ENCODE measurements around the gene C2CD4D. TPM values are rescaled to one million over a fixed set of nuclear protein-coding genes. Genes with fewer than 3 reads are reported as not detected.
A peak's percentile ranks its signal among the peaks of the same experiment; 100 is the strongest.

Gene C2CD4D
- total RNA-seq, 1 experiment from 2014 or later = 0.58 TPM

GRCh38 chr1:151837884-151838221, 1.8 kb downstream of the C2CD4D start:
- TF ChIP-seq EZH2 (IDR thresholded peaks at IDR 0.05; ENCODE audit: low read length, unreplicated experiment) = no peak
- no peak for TF ChIP-seq EZH2phosphoT487 (IDR thresholded peaks at IDR 0.05; ENCODE audit: borderline replicate concordance, low read length)
- no peak for TF ChIP-seq CTCF (conservative IDR thresholded peaks at IDR 0.05; ENCODE audit: low read depth, low read length)
- ChIA-PET CTCF (interaction anchor here (0.6 kb wide), 1 partner anchor 146 kb away, joined by 3 read pairs; no protein-coding TSS in a partner anchor), POLR2A (ENCODE audit: unreplicated experiment) (no interaction called here)
- H3F3A ChIP-seq (ENCODE audit: low read length, unreplicated experiment) = no peaks in the 10 kb centered on the region
- no peak overlapping the region for H2AFZ ChIP-seq (ENCODE audit: low read length)
- peak overlapping the region; percentile 83 for H3K27ac ChIP-seq (ENCODE audit: low read length)
- H4K20me1 ChIP-seq (ENCODE audit: low read length) = no peaks in the 10 kb centered on the region
- H3K9me3 ChIP-seq (ENCODE audit: low read length) = no peaks in the 10 kb centered on the region
- peaks cover 51% of the 10 kb centered on the region for H3K4me1 ChIP-seq (ENCODE audit: insufficient read depth, low read length)
- no TSS peak for BruUV-seq (replicated peaks)
- peak overlapping the region; percentile 38 for H3K9ac ChIP-seq (ENCODE audit: low read length)
- H3K79me2 ChIP-seq (ENCODE audit: low read length) = peaks cover 3% of the 10 kb centered on the region; the same call in 1 of the 2 replicates
- H3K27me3 ChIP-seq (ENCODE audit: low read length) = no peaks in the 10 kb centered on the region
- ATAC-seq = no peak
- no peak for DNase-seq
- H3K4me2 ChIP-seq (ENCODE audit: low read length) = no peak overlapping the region
- H3K4me3 ChIP-seq (ENCODE audit: low read length) = no peak overlapping the region
- intact Hi-C loops (cut with micrococcal nuclease) = loop anchor here (2.0 to 10.0 kb wide), 3 partner anchors 47 to 493 kb away; partner anchors contain the start of genes RFX5, SNX27 and TDRKH
- no peaks in the 10 kb centered on the region for H3K9me2 ChIP-seq (replicated peaks; ENCODE audit: low read length)
- no peaks in the 10 kb centered on the region for H3K36me3 ChIP-seq (ENCODE audit: low read depth, low read length)

- H3K27me3 ChIP-seq (ENCODE audit: low read length) = no peaks in the 10 kb centered on the region
- H3K79me2 ChIP-seq (ENCODE audit: low read length) = peaks cover 3% of the 10 kb centered on the region; the same call in 1 of the 2 replicates
- peak overlapping the region; percentile 38 for H3K9ac ChIP-seq (ENCODE audit: low read length)
- H2AFZ ChIP-seq (ENCODE audit: low read length) = no peak overlapping the region
- DNase-seq (no peak), ATAC-seq (no peak)
- no peak overlapping the region for H3K4me3 ChIP-seq (ENCODE audit: low read length)
- peaks cover 58% of the 10 kb centered on the region for H3K4me1 ChIP-seq (ENCODE audit: insufficient read depth, low read length)
- peak overlapping the region; percentile 36 for H3K4me2 ChIP-seq (ENCODE audit: low read length)
- intact Hi-C loops (cut with micrococcal nuclease) = loop anchor here (2.0 to 10.0 kb wide), 3 partner anchors 46 to 492 kb away; partner anchors contain the start of genes RFX5, SNX27 and TDRKH
- TF ChIP-seq CTCF (conservative IDR thresholded peaks at IDR 0.05; ENCODE audit: low read depth, low read length) (no peak), EZH2 (IDR thresholded peaks at IDR 0.05; ENCODE audit: low read length, unreplicated experiment) (no peak), EZH2phosphoT487 (IDR thresholded peaks at IDR 0.05; ENCODE audit: borderline replicate concordance, low read length) (no peak)
- no peaks in the 10 kb centered on the region for H3K36me3 ChIP-seq (ENCODE audit: low read depth, low read length)
- no peaks in the 10 kb centered on the region for H4K20me1 ChIP-seq (ENCODE audit: low read length)
- peak overlapping the region; percentile 83 for H3K27ac ChIP-seq (ENCODE audit: low read length)
- no peaks in the 10 kb centered on the region for H3K9me3 ChIP-seq (ENCODE audit: low read length)
- BruUV-seq (replicated peaks) = no TSS peak
- H3F3A ChIP-seq (ENCODE audit: low read length, unreplicated experiment) = no peaks in the 10 kb centered on the region
- no peaks in the 10 kb centered on the region for H3K9me2 ChIP-seq (replicated peaks; ENCODE audit: low read length)
- CTCF ChIA-PET = interaction anchor here (0.5 to 1.3 kb wide), 11 partner anchors 40 to 647 kb away, joined by 3 to 13 read pairs (median 4); partner anchors contain the start of gene VPS72
- POLR2A ChIA-PET (ENCODE audit: unreplicated experiment) = interaction anchor here (0.6 kb wide), 1 partner anchor 468 kb away, joined by 3 read pairs; no protein-coding TSS in a partner anchor
Measured at GRCh38 chr1:151837197-151837596, 2.4 kb downstream of the C2CD4D start.

DNA sequence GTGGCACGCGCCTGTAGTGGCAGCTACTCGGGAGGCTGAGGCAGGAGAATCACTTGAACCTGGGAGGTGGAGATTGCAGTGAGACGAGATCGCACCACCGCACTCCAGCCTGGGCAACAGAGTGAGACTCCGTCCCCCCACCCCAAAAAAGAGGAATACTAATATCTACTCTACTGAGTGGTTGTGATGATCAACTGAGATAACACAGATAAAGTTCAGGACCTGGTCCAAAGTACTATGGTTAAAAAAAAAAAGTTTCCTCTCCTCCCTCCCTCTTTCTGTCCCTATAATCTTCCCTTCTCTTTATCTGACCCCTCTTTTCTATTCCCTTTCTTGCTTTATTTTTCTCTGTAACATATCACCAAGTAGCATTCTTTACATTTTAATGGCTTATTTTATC, 4.0 kb downstream of the C2CD4D start:
- no peaks in the 10 kb centered on the region for H4K20me1 ChIP-seq (ENCODE audit: low read length)
- no TSS peak for BruUV-seq (replicated peaks)
- intact Hi-C loops (cut with micrococcal nuclease) = loop anchor here (10.0 kb wide), 2 partner anchors 221 to 491 kb away; partner anchors contain the start of genes RFX5 and SNX27
- H3K79me2 ChIP-seq (ENCODE audit: low read length) = peaks cover 3% of the 10 kb centered on the region; the same call in 1 of the 2 replicates
- H3K4me3 ChIP-seq (ENCODE audit: low read length) = no peak overlapping the region
- H2AFZ ChIP-seq (ENCODE audit: low read length) = no peak overlapping the region
- no peaks in the 10 kb centered on the region for H3K36me3 ChIP-seq (ENCODE audit: low read depth, low read length)
- no peak overlapping the region; the same call in 1 of the 2 replicates for H3K9ac ChIP-seq (ENCODE audit: low read length)
- no peaks in the 10 kb centered on the region for H3F3A ChIP-seq (ENCODE audit: low read length, unreplicated experiment)
- H3K4me1 ChIP-seq (ENCODE audit: insufficient read depth, low read length) = peaks cover 46% of the 10 kb centered on the region
- H3K9me3 ChIP-seq (ENCODE audit: low read length) = no peaks in the 10 kb centered on the region
- no peaks in the 10 kb centered on the region for H3K27me3 ChIP-seq (ENCODE audit: low read length)
- no peak overlapping the region for H3K4me2 ChIP-seq (ENCODE audit: low read length)
- peak overlapping the region; percentile 83 for H3K27ac ChIP-seq (ENCODE audit: low read length)
- TF ChIP-seq EZH2phosphoT487 (IDR thresholded peaks at IDR 0.05; ENCODE audit: borderline replicate concordance, low read length) = no peak
- no peak for TF ChIP-seq EZH2 (IDR thresholded peaks at IDR 0.05; ENCODE audit: low read length, unreplicated experiment)
- TF ChIP-seq CTCF (conservative IDR thresholded peaks at IDR 0.05; ENCODE audit: low read depth, low read length) = no peak
- ATAC-seq (no peak), DNase-seq (no peak)
- POLR2A ChIA-PET (ENCODE audit: unreplicated experiment) = no interaction called here
- CTCF ChIA-PET = interaction anchor here (0.9 to 1.3 kb wide), 4 partner anchors 13 to 554 kb away, joined by 3 to 13 read pairs (median 4); no protein-coding TSS in a partner anchor
- H3K9me2 ChIP-seq (replicated peaks; ENCODE audit: low read length) = no peaks in the 10 kb centered on the region
